Smooth muscle cell of the umbilical artery (primary cell): ENCODE data around the gene NDUFS6. TPM values are rescaled to one million over a fixed set of nuclear protein-coding genes. Genes with fewer than 3 reads are reported as not detected.

Experiments
- total RNA-seq: library from RNA; depleted of rRNA; stranded (reverse); fragments of >200 nt; gene quantifications from 2 replicates; pipeline ENCODE4 v1.2.3, GENCODE V29; 2014

NDUFS6 gene
- total RNA-seq = 26.4 and 29.9 TPM in 2 replicates

GRCh38 chr5:1801222-1801966 is at the start of gene NDUFS6:
NDUFS6 (plus strand) TSS chr5:1801407; CDS start chr5:1801418, 11 bp downstream.

GRCh38 chr5:1799602-1800471 is 1.4 kb upstream of the NDUFS6 start, which contains the start of gene MRPL36:
MRPL36 (minus strand) TSS chr5:1799837; CDS start chr5:1798935, 902 bp downstream.

Other genes with a start within 250 kb of the NDUFS6 start
- gene MRPL36, start 1.6 kb upstream of the NDUFS6 start, total RNA-seq = 19.3 and 30.1 TPM in 2 replicates
- not detected in 2 replicates for gene IRX4, start 81.5 kb downstream of the NDUFS6 start, total RNA-seq